ENCODE results near the gene FBXW2.

The FBXW2 gene

GRCh38 chr9:120736881-120737280, 56.3 kb downstream of the FBXW2 start:
- no peak overlapping the region for H3K4me3 ChIP-seq (ENCODE audit: low read depth, low read length)
- TF ChIP-seq, protein P1, sequence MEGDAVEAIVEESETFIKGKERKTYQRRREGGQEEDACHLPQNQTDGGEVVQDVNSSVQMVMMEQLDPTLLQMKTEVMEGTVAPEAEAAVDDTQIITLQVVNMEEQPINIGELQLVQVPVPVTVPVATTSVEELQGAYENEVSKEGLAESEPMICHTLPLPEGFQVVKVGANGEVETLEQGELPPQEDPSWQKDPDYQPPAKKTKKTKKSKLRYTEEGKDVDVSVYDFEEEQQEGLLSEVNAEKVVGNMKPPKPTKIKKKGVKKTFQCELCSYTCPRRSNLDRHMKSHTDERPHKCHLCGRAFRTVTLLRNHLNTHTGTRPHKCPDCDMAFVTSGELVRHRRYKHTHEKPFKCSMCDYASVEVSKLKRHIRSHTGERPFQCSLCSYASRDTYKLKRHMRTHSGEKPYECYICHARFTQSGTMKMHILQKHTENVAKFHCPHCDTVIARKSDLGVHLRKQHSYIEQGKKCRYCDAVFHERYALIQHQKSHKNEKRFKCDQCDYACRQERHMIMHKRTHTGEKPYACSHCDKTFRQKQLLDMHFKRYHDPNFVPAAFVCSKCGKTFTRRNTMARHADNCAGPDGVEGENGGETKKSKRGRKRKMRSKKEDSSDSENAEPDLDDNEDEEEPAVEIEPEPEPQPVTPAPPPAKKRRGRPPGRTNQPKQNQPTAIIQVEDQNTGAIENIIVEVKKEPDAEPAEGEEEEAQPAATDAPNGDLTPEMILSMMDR (IDR thresholded peaks at IDR 0.05) = no peak
- no peaks in the 10 kb centered on the region for H3K27me3 ChIP-seq (ENCODE audit: control insufficient read depth, insufficient read depth, low read length)
- H3K4me1 ChIP-seq = no peaks in the 10 kb centered on the region
- H3K9me3 ChIP-seq (ENCODE audit: control insufficient read depth, low read length) = no peaks in the 10 kb centered on the region
- H3K27ac ChIP-seq = no peak overlapping the region
- no peak overlapping the region for H3K4me2 ChIP-seq (ENCODE audit: low read length)
- no peaks in the 10 kb centered on the region for H3K79me2 ChIP-seq
- H3K36me3 ChIP-seq (ENCODE audit: control insufficient read depth, insufficient read depth, low read length) = no peaks in the 10 kb centered on the region
- no peak overlapping the region for H3K9ac ChIP-seq
- H2AFZ ChIP-seq = no peak overlapping the region

- no peaks in the 10 kb centered on the region for H3K79me2 ChIP-seq
- H3K4me1 ChIP-seq = no peaks in the 10 kb centered on the region
- no peak overlapping the region for H2AFZ ChIP-seq
- no peak overlapping the region for H3K9ac ChIP-seq
- H3K4me3 ChIP-seq (ENCODE audit: low read depth, low read length) = no peak overlapping the region
- H3K27ac ChIP-seq = no peak overlapping the region
- no peaks in the 10 kb centered on the region for H3K27me3 ChIP-seq (ENCODE audit: control insufficient read depth, insufficient read depth, low read length)
- no peaks in the 10 kb centered on the region for H3K9me3 ChIP-seq (ENCODE audit: control insufficient read depth, low read length)
- TF ChIP-seq, protein P1 (IDR thresholded peaks at IDR 0.05) = no peak
- no peaks in the 10 kb centered on the region for H3K36me3 ChIP-seq (ENCODE audit: control insufficient read depth, insufficient read depth, low read length)
- no peak overlapping the region for H3K4me2 ChIP-seq (ENCODE audit: low read length)
Observed at GRCh38 chr9:120735415-120736126, 57.6 kb downstream of the FBXW2 start.

- Histone ChIP-seq H3K4me1 (no peaks in the 10 kb centered on the region), H3K36me3 (ENCODE audit: control insufficient read depth, insufficient read depth, low read length) (no peaks in the 10 kb centered on the region), H3K4me3 (ENCODE audit: low read depth, low read length) (no peak overlapping the region), H2AFZ (no peak overlapping the region), H3K9ac (no peak overlapping the region), H3K27me3 (ENCODE audit: control insufficient read depth, insufficient read depth, low read length) (no peaks in the 10 kb centered on the region), H3K79me2 (no peaks in the 10 kb centered on the region), H3K27ac (no peak overlapping the region), H3K9me3 (ENCODE audit: control insufficient read depth, low read length) (no peaks in the 10 kb centered on the region), H3K4me2 (ENCODE audit: low read length) (no peak overlapping the region)
- TF ChIP-seq, protein P1 (IDR thresholded peaks at IDR 0.05) = no peak
Observed at GRCh38 chr9:120734607-120735410, 58.4 kb downstream of the FBXW2 start.

- no peaks in the 10 kb centered on the region for H3K4me1 ChIP-seq
- H3K27ac ChIP-seq = no peak overlapping the region
Observed at GRCh38 chr9:120733190-120733589, 60.0 kb downstream of the FBXW2 start.

More at GRCh38 chr9:120733190-120733589, 60.0 kb downstream of the FBXW2 start:
- no peaks in the 10 kb centered on the region for H3K36me3 ChIP-seq (ENCODE audit: control insufficient read depth, insufficient read depth, low read length)
- H3K27me3 ChIP-seq (ENCODE audit: control insufficient read depth, insufficient read depth, low read length) = no peaks in the 10 kb centered on the region
- H3K9me3 ChIP-seq (ENCODE audit: control insufficient read depth, low read length) = no peaks in the 10 kb centered on the region
- no peak overlapping the region for H3K9ac ChIP-seq
- H3K79me2 ChIP-seq = no peaks in the 10 kb centered on the region
- no peak overlapping the region for H3K4me2 ChIP-seq (ENCODE audit: low read length)
- TF ChIP-seq, protein P1 (IDR thresholded peaks at IDR 0.05) = no peak
- no peak overlapping the region for H3K4me3 ChIP-seq (ENCODE audit: low read depth, low read length)
- H2AFZ ChIP-seq = no peak overlapping the region

All from parathyroid adenoma (tissue), 2 donors.